Measurements from ENCODE around the gene GPER1. TPM values are rescaled to one million over a fixed set of nuclear protein-coding genes. Genes with fewer than 3 reads are reported as not detected.
"Not testable (repeated sequence)": the region's sequence is repeated elsewhere in the genome, so short reads cannot be mapped to it uniquely, and the experiment has no call there.

The GPER1 gene
- total and polyA plus RNA-seq, 8 donors = 0.20 to 3.5 (median 1.0) TPM

DNA sequence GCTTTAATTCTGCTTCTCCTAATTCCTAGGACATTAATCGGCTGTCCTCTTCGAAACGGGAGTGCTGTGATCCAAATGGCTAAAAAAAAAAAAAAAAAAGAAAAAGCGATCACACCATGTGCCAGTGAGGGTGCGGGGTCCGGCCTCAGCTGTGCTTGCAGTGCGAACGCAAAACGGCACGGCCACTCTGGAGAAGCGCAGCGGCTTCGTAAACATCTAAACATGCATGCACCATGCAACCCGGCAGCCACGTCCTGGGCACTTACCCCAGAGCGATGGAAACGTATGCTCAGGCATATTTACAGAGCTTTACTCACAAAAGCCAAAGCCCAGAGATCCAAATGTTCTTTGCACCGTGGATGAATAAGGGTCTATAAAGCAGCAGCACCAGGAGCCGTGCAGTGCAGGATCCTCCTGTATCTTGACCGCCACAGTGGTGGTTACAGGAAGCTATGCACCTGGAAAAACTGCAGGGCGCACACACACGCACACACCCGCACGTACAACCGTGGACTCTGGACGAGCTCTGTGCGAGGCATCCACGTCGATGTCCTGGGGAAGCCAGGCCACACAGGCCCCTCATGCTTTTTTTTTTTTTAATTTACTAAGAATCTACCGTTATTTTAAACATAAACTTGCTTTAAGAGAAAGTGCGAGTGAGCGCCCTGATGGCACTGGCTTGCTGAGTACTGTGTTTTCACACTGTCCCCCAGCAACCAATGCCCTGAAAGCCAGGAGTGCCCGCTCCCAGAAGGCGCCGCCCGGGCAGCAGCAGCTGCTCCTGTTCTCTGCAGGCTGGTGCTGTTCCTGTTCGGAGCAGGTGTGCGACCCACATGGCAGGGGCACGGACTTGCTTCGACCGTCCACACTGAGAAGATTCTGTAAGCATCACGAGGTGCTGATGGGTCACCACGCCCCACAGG, 25.0 kb downstream of the GPER1 start:
- no peaks in the 10 kb centered on the region for H3K27me3 ChIP-seq
- no peaks in the 10 kb centered on the region for H3K4me1 ChIP-seq
- TF ChIP-seq, protein P1, sequence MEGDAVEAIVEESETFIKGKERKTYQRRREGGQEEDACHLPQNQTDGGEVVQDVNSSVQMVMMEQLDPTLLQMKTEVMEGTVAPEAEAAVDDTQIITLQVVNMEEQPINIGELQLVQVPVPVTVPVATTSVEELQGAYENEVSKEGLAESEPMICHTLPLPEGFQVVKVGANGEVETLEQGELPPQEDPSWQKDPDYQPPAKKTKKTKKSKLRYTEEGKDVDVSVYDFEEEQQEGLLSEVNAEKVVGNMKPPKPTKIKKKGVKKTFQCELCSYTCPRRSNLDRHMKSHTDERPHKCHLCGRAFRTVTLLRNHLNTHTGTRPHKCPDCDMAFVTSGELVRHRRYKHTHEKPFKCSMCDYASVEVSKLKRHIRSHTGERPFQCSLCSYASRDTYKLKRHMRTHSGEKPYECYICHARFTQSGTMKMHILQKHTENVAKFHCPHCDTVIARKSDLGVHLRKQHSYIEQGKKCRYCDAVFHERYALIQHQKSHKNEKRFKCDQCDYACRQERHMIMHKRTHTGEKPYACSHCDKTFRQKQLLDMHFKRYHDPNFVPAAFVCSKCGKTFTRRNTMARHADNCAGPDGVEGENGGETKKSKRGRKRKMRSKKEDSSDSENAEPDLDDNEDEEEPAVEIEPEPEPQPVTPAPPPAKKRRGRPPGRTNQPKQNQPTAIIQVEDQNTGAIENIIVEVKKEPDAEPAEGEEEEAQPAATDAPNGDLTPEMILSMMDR (IDR thresholded peaks at IDR 0.05) = no peak
- DNase-seq (peak in 2 of 6 donors; percentile 28 to 29), FAIRE-seq (no peak), ATAC-seq (peak in 2 of 4 donors; percentile 40 to 61)
- intact Hi-C loops (cut with DNase I) = no loop called here
- H3K36me3 ChIP-seq = no peaks in the 10 kb centered on the region
- H3K27ac ChIP-seq = no peak overlapping the region
- no peak overlapping the region for H3K4me3 ChIP-seq
- H3K9me3 ChIP-seq = no peaks in the 10 kb centered on the region
- 91 to 92% methylated on average over 42 to 43 of the region's 43 CpGs for WGBS, 2 donors

DNA sequence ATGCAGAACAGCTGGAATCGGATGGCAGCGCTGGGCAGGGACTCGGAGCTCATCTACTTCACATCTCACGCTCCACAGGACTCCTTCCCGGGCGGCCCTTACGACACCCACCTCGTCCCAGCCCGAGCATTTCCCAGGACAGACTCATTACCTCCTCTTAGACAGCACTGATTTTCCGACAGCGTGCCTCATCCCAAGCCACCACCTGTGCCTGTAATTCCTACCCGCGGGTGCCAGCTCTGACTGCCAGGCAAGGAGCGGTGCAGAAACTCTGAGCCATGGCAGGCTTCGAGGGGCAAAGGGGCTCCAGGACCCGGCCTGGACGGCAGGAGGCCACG, 25.6 kb downstream of the GPER1 start:
- Histone ChIP-seq H3K4me3 (no peak overlapping the region), H3K4me1 (no peaks in the 10 kb centered on the region), H3K27ac (no peak overlapping the region), H3K27me3 (no peaks in the 10 kb centered on the region), H3K9me3 (no peaks in the 10 kb centered on the region), H3K36me3 (no peaks in the 10 kb centered on the region)
- peak in 2 of 6 donors; percentile 40 to 64 for DNase-seq
- TF ChIP-seq, protein P1 (IDR thresholded peaks at IDR 0.05) = no peak
- WGBS, 2 donors = 89 to 90% methylated on average over 18 of the region's 18 CpGs
- intact Hi-C loops (cut with DNase I) = no loop called here
- no peak for FAIRE-seq
- ATAC-seq = peak in 1 of 4 donors; percentile 46

DNA sequence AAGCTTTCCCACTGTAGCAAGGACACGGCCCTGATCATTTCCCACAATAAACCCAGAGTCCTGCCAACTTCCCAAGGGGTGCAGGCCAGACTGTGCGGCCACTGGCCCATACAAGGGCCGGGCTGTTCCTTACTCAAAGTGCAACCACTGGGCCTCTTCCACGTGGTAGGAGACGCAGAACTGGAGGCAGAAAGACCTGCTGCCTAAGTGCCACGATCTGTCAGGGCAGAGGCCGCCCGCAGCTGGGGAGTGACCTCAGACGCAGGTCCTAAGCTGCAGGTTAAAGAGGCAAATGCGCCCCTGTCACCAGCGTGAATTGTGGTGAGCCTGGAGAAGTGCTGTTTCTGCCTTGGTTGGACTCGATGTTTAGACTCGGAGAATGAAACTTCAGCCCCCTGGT, 26.2 kb downstream of the GPER1 start:
- Histone ChIP-seq H3K27me3 (no peaks in the 10 kb centered on the region), H3K4me3 (no peak overlapping the region), H3K4me1 (no peaks in the 10 kb centered on the region), H3K27ac (no peak overlapping the region), H3K9me3 (no peaks in the 10 kb centered on the region), H3K36me3 (no peaks in the 10 kb centered on the region)
- intact Hi-C loops (cut with DNase I) = no loop called here
- peak in 1 of 6 donors; percentile 41 for DNase-seq
- TF ChIP-seq, protein P1 (IDR thresholded peaks at IDR 0.05) = no peak
- no peak for ATAC-seq
- FAIRE-seq = no peak
- 92% methylated on average over 13 of the region's 13 CpGs for WGBS, 2 donors

DNA sequence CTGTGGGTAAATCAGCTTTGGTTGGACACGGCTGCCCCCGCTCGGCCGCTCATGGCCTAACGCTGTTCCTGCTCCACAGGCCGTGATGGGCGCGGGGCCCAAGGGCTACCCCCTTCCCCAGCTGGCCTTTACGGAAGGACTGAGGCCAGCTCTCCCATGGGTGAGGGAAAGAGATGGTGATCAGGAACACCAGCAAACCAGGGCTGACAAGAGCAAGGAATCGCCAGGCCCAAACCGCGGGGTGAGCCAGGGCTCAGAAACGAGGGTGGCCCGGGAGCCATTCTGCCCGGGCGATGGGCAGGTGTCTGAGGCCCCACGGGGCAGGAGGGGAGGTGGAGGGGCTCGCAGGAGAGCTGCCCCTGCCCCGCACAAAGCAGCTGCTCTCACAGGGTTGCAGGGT, 26.6 kb downstream of the GPER1 start:
- H3K4me3 ChIP-seq = no peak overlapping the region
- TF ChIP-seq, protein P1 (IDR thresholded peaks at IDR 0.05) = no peak
- no peaks in the 10 kb centered on the region for H3K9me3 ChIP-seq
- H3K27me3 ChIP-seq = no peaks in the 10 kb centered on the region
- no peak for FAIRE-seq
- intact Hi-C loops (cut with DNase I) = no loop called here
- ATAC-seq = no peak
- H3K4me1 ChIP-seq = no peaks in the 10 kb centered on the region
- no peak overlapping the region for H3K27ac ChIP-seq
- peak in 2 of 6 donors; percentile 31 to 38 for DNase-seq
- 93 to 95% methylated on average over 17 to 19 of the region's 19 CpGs for WGBS, 2 donors
- H3K36me3 ChIP-seq = no peaks in the 10 kb centered on the region

DNA sequence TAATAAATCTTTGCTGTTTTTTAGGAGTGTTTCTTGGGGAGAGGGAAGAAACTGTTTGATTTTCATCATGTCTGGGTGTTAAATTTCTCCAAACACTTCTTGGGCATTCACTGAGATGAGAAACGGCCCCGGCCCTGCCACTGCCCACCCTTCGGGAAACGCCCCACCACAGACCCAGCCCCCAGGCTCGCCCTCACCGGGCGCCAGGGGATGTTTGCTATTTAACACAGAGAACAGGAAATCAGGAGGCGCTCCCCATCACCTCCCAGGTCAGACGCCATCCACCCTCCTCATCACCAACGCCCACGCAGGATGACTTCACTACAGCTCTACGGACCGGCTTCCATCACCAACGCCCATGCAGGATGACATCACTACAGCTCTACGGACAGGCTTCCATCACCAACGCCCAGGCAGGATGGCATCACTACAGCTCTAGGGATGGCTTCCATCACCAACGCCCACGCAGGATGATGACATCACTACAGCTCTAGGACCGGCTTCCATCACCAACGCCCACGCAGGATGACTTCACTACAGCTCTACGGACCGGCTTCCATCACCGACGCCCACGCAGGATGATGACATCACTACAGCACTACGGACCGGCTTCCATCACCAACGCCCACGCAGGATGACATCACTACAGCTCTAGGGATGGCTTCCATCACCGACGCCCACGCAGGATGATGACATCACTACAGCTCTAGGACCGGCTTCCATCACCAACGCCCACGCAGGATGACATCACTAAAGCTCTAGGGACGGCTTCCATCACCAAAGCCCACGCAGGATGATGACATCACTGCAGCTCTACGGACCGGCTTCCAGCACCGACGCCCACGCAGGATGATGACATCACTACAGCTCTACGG, 27.5 kb downstream of the GPER1 start:
- H3K27me3 ChIP-seq; H3K4me1 ChIP-seq; H3K27ac ChIP-seq; FAIRE-seq; intact Hi-C loops (cut with DNase I); ATAC-seq; H3K4me3 ChIP-seq; H3K9me3 ChIP-seq; H3K36me3 ChIP-seq: not testable (repeated sequence)
- 96 to 97% methylated on average over 44 of the region's 44 CpGs for WGBS, 2 donors
- peak in 2 of 6 donors; percentile 16 to 35 for DNase-seq

DNA sequence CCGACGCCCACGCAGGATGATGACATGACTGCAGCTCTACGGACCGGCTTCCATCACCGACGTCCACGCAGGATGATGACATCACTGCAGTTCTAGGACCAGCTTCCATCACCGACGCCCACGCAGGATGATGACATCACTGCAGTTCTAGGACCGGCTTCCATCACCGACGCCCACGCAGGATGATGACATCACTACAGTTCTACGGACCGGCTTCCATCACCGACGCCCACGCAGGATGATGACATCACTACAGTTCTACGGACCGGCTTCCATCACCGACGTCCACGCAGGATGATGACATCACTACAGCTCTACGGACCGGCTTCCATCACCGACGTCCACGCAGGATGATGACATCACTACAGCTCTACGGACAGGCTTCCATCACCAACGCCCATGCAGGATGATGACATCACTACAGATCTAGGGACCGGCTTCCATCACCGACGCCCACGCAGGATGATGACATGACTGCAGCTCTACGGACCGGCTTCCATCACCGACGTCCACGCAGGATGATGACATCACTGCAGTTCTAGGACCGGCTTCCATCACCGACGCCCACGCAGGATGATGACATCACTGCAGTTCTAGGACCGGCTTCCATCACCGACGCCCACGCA, 28.6 kb downstream of the GPER1 start:
- WGBS, 2 donors = 96 to 97% methylated on average over 49 of the region's 49 CpGs
- H3K27ac ChIP-seq; H3K27me3 ChIP-seq; ATAC-seq; H3K4me1 ChIP-seq; FAIRE-seq; intact Hi-C loops (cut with DNase I); H3K9me3 ChIP-seq; H3K4me3 ChIP-seq; H3K36me3 ChIP-seq: not testable (repeated sequence)
- peak in 2 of 6 donors; percentile 9 to 17 for DNase-seq

All from pancreas (tissue), 10 donors.